IPS-18c (cell line): ENCODE data around the gene MYCBPAP.
A peak's percentile ranks its signal among the peaks of the same experiment; 100 is the strongest.
"Not testable (repeated sequence)": the region's sequence is repeated elsewhere in the genome, so short reads cannot be mapped to it uniquely, and the experiment has no call there.

ENCODE experiments used
- H3K4me3 ChIP-seq: 2 replicates; pipeline ENCODE4 v1.7.0; 2013; ENCODE audit warnings: low read depth, mild to moderate bottlenecking, low read length, moderate library complexity; ENCODE audit not compliant: insufficient read depth
- H3K9me3 ChIP-seq: one replicate; pipeline ENCODE4 v1.6.1; 2013; ENCODE audit warnings: mild to moderate bottlenecking, low read length, moderate library complexity; ENCODE audit not compliant: control insufficient read depth, insufficient read depth

MYCBPAP gene

DNA sequence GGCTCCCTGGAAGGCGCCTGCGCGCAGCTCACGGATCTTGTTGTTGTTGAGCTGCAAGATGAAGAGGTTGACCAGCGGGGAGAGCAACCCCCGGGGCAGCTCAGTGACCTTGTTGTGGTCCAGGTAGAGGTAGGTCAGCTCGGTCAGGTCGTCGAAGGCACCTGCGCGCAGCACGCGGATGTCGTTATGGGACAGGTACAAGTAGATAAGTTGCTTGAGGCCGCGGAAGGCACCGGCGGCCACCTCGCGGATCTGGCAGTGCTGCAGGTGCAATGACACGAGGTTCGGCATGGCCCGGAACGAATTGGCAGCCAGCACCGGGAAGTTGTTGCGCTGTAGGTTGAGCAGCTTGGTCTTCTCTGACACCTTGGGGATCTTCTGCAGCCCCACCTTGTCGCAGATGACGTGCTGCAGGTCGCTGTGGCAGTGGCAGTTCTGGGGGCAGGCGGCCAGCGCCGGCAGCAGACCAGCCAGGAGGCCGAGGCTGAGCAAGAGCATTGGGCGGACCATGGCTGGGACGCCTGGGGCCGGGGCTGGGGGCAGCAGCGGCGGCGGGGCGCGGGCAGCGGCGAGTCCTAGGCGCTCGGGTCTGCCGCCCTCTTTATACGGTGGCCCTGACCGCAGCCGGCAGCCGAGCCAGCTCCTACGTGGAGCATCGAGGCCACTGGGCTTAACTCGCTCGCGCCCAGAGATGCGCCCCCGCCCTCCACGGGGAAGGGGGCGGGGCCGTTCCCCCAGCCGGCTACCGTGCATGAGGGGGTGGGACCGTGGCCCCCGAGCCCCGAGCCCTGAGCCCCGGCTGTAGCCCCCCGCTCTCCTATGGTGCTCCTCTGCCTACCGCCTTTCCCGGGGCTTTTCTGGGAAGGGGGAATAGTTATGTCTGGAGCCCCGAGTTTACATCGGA lies 39.7 kb upstream of the MYCBPAP start, which contains the start of gene CHAD:
TSS of gene CHAD (minus strand) at position 577 of the 904 bp plus-strand sequence. CDS start at position 510, 67 bp downstream.
- peak within 1 kb of the TSS; percentile 43 for H3K4me3 ChIP-seq
- H3K9me3 ChIP-seq = no peaks in the 10 kb centered on the region

DNA sequence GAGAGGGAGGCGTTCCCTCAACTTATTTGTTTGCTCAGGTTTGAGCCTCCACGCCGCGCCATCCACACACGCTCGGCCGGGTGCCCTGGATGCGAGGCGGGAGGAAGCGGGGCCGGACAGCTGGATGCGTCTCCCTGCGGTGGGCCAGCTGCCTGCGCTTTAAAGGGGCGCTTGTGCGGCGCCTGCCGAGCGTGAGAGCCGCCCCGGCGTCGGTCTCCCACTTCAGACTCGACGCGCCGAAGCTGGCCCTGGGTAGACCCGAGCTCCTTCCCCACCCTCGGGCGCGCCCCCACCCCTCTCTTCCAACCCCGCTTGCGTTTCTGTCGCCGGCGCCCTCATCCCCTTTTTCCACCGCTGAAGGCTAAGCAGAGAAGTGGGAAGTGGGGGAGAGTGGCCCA lies 39.0 kb upstream of the MYCBPAP start:
- Histone ChIP-seq H3K4me3 (peak overlapping the region; percentile 43), H3K9me3 (no peaks in the 10 kb centered on the region)

DNA sequence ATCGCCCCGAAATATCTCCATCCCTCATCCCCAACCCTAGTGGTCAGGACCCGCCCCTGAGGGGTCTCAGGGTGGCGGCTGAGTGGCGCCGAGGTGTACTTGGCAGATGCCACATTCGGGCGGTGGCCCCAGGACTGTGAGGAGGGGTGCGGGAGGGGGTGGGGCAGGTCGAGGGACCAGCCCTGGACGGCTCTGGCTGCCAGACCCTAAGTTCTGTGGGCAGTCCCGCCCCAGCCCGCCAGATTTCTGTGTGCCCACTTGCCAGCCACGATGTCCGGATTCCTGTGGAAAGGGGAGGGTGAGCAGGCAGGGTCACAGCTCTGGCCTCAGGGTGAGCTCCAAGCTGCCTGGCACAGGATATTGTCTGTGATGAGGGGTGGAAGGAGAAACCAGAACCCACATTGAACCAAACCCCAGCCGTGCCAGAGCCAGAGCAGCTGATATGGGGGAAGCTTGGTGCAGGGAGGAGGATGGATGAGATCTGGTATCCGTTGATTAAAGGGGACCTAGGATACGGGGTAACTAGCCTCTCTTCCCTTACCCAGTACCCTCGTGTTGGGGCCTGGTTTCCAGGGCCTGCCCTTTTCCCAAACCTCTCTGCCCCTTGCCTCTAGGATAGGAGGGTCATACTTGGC lies 38.5 kb upstream of the MYCBPAP start:
- Histone ChIP-seq H3K9me3 (no peaks in the 10 kb centered on the region), H3K4me3 (no peak overlapping the region)

DNA sequence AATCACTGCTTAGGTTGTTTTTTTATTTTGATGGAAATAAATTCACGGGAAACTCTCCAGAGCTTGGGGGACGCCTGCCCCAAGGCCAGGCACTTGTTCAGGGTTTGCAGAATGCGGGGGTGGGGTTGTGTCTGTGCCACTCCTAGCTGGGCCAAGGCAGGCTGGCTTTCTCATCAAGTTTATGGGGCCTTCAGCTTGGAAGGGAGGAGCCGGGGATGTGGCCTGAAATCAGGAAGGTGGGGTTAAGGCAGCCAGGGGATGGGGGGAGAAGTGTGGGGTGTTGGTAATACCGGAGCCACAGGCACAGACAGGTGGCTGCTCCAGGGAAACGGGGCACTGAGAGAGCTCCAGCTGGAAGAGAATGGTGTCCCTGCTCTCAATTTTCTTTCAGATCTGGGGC lies 37.8 kb upstream of the MYCBPAP start:
- Histone ChIP-seq H3K4me3 (no peak overlapping the region), H3K9me3 (no peaks in the 10 kb centered on the region)

DNA sequence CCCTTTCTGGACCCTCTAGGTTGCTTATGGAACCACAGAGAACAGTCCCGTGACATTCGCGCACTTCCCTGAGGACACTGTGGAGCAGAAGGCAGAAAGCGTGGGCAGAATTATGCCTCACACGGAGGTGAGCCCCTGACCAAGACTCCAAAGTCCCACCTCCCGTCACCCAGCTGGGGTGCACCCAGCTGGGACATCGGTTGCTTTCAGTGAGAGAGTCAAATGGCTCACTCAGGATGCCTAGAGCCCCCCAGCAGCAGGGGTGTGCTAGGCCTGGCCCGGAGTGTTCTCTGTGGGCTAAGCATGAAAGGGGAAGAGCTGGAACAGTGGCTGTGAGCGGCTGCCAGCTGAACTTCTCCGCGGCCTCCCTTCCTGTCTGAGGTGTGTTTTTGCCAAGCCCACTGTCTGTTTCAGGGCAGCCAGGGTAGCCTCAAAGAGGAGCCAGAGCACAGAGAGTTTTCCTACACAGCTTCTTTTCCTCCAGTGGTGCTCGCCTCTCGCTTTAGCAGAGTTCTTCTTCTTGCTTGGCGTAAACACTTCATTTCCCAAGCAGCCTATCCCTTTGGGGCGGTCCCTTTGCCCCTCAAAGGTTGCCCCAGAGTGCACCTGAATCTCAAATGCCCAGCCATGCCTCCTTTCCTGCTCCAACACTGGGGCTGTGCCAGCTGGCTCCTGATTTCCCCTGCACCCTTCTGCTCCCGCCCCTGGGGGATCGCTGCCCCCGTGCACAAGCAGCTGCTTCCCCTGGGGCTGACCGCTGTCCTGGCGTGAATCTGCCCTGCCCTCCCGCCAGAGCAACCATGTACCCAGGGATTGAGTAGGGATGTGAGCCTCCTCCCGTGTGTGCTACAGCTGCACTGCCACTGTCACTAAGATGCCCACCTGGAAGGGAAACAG lies 37.0 kb upstream of the MYCBPAP start:
- Histone ChIP-seq H3K9me3 (no peaks in the 10 kb centered on the region), H3K4me3 (no peak overlapping the region)

DNA sequence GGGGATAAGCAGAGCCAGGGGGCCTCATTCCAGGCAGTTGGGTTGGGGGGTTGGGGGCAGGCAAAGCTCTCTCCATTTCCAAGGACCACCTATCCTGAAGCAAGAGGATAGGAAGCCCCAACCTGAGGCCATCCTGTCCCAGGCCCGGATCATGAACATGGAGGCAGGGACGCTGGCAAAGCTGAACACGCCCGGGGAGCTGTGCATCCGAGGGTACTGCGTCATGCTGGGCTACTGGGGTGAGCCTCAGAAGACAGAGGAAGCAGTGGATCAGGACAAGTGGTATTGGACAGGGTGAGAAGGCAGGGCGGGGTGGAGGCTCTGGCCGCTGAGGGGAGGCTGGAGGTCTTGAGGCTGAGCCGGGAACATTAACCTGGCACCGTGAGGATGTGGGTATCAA lies 36.0 kb upstream of the MYCBPAP start:
- no peak overlapping the region for H3K4me3 ChIP-seq
- no peaks in the 10 kb centered on the region for H3K9me3 ChIP-seq

DNA sequence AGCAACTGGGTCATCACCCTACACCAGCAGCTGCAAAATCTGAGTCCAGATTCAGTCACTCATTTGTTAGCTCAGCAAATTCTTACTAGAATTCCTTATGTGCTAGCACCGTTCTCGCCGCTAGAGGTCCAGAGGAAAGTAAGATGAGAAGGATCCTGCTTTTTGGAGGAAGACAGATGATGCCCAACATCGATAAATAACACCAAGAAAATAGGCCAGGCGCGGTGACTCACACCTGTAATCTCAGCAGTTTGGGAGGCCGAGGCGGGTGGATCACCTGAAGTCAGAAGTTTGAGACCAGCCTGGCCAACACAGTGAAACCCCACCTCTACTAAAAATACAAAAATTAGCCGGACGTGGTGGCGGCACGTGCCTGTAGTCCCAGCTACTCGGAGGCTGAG lies 35.5 kb upstream of the MYCBPAP start:
- H3K4me3 ChIP-seq = not testable (repeated sequence)

DNA sequence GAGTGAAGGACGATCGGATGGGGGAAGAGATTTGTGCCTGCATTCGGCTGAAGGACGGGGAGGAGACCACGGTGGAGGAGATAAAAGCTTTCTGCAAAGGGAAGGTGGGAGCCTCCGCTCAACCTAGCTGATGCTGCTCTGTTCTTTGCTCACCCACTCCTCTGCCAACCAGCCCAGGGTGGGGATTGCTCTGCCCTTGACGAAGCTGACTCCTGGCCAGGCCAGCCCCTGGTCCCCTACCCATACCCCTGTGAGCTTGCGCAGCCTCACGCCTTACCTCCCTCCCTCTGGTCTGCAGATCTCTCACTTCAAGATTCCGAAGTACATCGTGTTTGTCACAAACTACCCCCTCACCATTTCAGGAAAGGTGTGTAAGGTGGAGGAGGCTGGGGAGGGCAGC lies 34.3 kb upstream of the MYCBPAP start:
- no peak overlapping the region for H3K4me3 ChIP-seq
- H3K9me3 ChIP-seq = no peaks in the 10 kb centered on the region

More for the DNA sequence above, 35.5 kb upstream of the MYCBPAP start:
- H3K9me3 ChIP-seq = not testable (repeated sequence)

DNA sequence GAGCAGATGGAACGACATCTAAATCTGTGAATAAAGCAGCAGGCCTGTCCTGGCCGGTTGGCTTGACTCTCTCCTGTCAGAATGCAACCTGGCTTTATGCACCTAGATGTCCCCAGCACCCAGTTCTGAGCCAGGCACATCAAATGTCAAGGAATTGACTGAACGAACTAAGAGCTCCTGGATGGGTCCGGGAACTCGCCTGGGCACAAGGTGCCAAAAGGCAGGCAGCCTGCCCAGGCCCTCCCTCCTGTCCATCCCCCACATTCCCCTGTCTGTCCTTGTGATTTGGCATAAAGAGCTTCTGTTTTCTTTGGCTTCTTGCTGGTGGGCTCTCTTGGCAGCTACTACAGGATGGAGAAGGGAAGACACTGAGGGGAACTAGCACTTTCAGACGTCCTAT lies 33.7 kb upstream of the MYCBPAP start:
- Histone ChIP-seq H3K9me3 (no peaks in the 10 kb centered on the region), H3K4me3 (no peak overlapping the region)

DNA sequence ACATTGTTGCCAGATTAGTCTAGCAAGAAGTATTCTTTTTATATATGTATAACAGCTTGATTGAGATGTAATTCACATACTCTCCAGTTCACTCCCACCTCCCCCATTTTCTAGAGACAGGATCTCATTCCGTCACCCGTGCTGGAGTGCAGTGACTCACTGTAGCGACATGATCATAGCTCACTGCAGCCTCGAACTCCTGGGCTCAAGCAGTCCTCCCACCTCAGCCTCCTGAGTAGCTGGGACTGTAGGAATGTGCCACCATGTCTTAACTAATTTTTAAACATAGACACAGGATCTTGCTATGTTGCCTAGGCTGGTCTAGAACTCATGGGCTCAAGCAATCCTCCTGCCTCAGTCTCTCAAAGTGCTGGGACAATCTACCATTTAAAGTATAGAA lies 32.9 kb upstream of the MYCBPAP start:
- Histone ChIP-seq H3K9me3 (no peaks in the 10 kb centered on the region), H3K4me3 (no peak overlapping the region)

DNA sequence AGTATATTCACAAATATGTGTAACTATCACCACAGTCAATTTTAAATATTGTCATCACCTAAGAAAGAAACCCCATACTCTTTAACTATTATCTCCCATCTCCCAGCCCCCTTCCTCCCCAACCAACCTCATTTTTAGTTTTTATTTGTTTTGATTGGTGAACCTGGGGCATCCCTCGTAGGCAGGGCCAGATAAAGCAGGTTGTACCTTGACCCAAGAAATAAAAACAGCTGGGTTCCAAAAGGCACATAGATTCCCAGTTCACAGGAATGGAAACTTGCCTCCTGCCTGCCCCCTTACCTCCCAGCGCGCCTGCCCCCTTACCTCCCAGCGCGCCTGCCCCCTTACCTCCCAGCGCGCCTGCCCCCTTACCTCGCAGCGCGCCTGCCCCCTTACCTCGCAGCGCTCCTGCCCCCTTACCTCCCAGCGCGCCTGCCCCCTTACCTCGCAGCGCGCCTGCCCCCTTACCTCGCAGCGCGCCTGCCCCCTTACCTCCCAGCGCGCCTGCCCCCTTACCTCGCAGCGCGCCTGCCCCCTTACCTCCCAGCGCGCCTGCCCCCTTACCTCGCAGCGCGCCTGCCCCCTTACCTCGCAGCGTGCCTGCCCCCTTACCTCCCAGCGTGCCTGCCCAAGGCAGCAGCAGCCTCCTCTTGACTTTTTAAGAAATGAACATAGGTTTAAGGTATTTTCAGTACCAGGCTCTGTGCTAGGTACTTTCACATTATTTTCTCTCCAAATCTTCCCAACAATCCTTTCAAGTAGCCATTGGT lies 32.3 kb upstream of the MYCBPAP start:
- not testable (repeated sequence) for H3K4me3 ChIP-seq, H3K9me3 ChIP-seq

DNA sequence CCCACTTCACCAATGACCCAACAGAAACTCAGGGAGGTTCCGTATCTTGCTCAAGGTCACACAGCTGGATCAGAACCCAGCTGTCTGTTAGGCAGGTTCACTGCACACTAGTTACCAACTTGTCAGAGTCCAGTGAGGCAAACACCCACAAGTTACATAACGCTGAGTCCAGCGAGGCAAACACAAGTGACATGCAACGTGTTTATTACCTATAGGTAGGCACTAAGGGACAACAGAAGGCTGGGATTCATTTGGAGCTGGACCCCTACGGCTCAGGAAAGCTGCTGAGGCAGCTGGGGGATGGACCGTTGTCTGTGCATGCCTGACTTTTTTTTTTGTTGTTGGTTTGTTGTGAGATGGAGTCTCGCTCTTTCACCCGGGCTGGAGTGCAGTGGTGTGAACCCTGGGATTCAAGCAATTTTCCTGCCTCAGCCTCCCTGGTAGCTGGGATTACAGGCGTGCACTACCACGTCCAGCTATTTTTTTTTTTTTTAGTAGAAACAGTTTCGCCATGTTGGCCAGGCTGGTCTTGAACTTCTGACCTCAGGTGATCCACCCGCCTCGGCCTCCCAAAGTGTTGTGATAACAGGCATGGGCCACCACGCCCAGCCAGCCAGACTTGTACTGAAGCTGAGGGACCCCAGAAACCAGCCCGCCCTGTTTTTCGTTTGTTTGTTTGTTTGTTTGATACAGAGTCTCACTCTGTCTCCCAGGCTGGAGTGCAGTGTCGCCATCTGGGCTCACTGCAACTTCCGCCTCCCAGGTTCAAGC lies 31.5 kb upstream of the MYCBPAP start:
- no peaks in the 10 kb centered on the region for H3K9me3 ChIP-seq
- H3K4me3 ChIP-seq = no peak overlapping the region

DNA sequence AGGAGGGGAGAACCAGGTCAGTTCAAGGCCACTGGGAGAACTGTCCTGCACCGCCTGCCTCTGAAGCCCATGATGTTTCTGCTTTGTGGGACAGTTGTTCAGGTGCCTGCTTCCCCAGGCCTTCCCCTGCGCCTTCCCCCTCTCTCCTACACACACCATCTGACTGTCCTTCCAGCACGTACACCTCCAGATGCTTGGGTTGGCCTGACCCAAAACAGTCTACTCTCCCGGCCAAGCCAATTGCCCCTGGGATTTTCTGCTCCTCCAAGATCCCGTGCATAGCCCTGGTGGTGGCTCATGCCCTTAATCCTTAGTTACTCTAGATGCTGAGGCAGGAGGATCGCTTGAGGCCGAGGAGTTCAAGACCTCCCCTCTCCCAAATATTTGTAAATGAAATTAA lies 30.3 kb upstream of the MYCBPAP start:
- Histone ChIP-seq H3K9me3 (no peaks in the 10 kb centered on the region), H3K4me3 (peak overlapping the region; percentile 56)

DNA sequence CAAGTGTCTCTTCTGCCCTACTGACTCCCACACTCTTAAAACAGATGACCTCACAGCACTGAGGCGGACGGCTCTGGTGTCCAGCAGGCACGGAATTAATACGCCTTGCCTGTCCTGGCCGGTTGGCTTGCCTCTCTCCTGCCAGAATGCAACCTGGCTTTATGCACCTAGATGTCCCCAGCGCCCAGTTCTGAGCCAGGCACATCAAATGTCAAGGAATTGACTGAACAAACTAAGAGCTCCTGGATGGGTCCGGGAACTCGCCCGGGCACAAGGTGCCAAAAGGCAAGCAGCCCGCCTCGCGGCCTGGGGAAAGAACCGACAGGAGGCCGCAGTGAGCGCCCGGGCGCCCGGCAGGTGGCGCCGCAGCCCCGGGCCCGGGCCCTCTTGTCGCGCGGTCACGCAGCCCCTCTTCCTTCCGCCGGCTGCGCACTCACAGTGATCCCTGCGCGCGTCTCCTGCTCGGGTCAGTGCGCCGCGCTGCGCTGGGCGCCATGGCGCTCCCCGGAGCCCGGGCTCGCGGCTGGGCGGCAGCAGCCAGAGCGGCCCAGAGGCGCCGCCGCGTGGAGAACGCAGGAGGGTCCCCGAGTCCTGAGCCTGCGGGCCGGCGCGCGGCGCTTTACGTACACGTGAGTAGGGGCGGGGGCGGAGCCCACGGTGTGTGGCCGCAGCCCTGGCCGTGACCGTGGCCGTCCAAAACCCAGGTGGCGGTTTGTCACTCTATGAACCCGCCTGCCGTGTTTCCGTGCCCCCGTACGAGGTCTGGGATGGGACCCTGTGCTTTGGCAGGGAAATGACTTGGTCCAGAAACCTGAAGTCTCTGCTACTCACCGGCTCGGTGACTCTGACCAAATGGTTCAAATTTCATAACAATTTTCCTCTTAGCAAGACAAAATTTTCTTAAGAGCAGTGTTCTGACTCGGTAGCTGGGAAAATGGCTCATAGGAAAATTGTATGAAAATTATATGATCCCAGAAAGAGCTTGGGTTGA lies 29.6 kb upstream of the MYCBPAP start, which contains the start of gene RSAD1:
TSS of gene RSAD1 (plus strand) at position 470 of the 991 bp plus-strand sequence. CDS start at position 495, 25 bp downstream.
- H3K9me3 ChIP-seq = no peaks in the 10 kb centered on the region
- H3K4me3 ChIP-seq = peak within 1 kb of the TSS; percentile 56

DNA sequence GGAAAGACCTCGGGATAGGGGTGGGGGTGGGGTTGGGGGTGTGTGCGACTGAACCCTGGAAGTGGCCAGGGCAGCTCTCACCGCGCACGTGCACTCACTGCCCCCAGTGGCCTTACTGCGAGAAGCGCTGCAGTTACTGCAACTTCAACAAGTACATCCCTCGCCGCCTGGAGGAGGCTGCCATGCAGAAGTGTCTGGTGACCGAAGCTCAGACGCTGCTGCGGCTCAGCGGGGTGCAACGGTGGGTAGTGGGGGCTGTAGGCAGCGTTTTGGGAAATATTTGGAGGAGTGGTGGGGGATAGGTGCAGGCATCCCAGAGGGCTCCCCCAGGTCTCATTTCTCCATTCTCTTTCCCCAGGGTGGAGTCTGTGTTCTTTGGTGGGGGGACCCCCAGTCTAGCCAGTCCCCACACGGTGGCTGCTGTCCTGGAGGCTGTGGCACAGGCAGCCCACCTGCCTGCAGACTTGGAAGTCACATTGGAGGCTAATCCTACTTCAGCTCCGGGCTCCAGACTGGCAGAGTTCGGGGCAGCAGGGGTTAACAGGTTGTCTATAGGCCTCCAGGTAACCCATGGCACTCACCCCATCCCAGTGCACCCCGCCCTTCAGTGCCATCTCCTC lies 28.6 kb upstream of the MYCBPAP start:
- H3K9me3 ChIP-seq = no peaks in the 10 kb centered on the region
- H3K4me3 ChIP-seq = peak overlapping the region; percentile 56
